LNCaP clone FGC (cell line): Measurements from ENCODE around the gene RGS1.

Experiments used
- DNase-seq: peaks from one replicate; pipeline ENCODE4 v3.0.0-alpha.2; 2011; ENCODE audit warnings: low read depth
- H3K4me3 ChIP-seq: 2 replicates; pipeline ENCODE4 v1.5.1; 2011; ENCODE audit warnings: mild to moderate bottlenecking, low read depth, low read length, control low read depth
- TF ChIP-seq, protein P1 (sequence below): IDR thresholded peaks from 2 replicates; pipeline ENCODE4 v1.5.1; 2012; ENCODE audit warnings: mild to moderate bottlenecking; ENCODE audit not compliant: control insufficient read depth, insufficient read depth; ENCODE audit errors: extremely low read depth

RGS1 gene

DNA sequence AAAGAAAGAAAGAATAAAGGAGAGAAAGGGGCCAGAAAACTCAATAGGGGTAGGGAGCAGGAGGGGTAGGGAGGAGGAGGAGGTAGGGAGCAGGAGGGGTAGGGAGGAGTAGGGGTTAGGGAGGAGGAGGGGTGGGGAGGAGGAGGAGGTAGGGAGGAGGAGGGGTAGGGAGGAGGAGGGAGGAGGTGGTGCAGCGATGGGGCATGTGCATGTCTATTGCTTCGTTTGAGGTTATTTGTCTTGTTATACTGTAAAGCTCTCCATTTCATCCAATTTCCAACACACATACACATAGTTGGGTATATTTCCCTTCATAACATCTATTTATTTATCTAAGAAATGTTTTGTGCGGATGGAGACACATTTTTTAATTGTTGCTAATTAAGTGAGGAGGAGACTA is 19.7 kb downstream of the RGS1 start:
- TF ChIP-seq, protein P1, sequence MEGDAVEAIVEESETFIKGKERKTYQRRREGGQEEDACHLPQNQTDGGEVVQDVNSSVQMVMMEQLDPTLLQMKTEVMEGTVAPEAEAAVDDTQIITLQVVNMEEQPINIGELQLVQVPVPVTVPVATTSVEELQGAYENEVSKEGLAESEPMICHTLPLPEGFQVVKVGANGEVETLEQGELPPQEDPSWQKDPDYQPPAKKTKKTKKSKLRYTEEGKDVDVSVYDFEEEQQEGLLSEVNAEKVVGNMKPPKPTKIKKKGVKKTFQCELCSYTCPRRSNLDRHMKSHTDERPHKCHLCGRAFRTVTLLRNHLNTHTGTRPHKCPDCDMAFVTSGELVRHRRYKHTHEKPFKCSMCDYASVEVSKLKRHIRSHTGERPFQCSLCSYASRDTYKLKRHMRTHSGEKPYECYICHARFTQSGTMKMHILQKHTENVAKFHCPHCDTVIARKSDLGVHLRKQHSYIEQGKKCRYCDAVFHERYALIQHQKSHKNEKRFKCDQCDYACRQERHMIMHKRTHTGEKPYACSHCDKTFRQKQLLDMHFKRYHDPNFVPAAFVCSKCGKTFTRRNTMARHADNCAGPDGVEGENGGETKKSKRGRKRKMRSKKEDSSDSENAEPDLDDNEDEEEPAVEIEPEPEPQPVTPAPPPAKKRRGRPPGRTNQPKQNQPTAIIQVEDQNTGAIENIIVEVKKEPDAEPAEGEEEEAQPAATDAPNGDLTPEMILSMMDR = no peak
- DNase-seq = no peak
- no peak overlapping the region for H3K4me3 ChIP-seq

DNA sequence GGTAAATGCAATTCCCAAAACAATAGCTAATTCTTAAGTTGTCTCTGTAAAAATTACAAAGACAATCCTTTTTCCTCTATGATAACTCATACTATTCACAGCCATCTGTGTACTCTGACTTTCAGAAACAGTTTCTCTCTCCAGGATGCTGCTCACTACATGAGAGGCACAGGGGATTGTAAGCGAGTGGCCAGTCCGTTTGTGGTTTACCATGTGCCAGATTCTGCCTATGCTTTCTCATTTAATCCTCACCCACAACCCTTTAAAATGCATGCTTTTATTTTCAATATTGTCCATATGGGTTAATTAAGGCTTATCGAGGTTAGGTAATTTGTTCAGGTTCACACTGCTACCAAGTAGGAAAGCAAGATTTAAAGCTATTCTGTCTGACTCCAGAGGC is 23.0 kb downstream of the RGS1 start:
- TF ChIP-seq, protein P1 = no peak
- DNase-seq = no peak
- no peak overlapping the region for H3K4me3 ChIP-seq

DNA sequence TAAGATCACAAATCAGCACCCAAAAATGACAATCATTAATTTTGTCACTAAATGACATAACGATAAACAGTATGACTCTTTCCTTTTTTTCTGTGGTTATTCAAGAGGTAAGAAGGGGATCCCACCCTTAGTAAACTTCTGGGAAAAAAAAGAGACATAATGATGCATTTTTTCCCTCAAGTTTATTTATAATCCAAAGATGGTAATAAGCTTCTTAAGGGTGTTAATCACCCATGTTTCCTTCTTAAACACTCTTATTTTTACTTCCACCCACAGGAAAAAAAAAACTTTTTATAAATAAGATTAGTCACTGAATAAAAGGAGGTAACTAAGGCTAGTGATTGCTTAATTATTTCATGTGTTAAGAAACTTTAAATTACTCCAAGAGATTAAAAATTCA is 24.7 kb downstream of the RGS1 start:
- H3K4me3 ChIP-seq = no peak overlapping the region
- no peak for DNase-seq
- TF ChIP-seq, protein P1 = no peak

DNA sequence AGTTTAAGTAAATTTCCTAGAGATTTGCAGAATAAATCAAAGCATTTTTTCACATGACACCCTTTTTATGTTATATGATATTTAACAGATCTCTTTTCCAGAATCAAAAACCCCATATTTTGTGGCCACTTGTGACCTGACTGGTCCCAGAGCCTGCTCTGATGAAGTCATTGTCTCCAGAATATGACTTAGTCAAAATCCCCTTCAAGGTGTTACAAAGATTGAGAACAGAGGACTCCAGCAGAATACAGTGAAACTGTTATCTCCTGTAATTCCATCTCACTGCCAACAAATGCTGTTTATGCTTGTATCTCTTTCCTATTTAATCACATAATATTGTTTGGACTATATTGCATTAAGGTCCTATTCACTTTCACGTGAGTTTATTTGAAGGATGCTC is 25.6 kb downstream of the RGS1 start:
- H3K4me3 ChIP-seq = no peak overlapping the region
- TF ChIP-seq, protein P1 = no peak
- DNase-seq = no peak

DNA sequence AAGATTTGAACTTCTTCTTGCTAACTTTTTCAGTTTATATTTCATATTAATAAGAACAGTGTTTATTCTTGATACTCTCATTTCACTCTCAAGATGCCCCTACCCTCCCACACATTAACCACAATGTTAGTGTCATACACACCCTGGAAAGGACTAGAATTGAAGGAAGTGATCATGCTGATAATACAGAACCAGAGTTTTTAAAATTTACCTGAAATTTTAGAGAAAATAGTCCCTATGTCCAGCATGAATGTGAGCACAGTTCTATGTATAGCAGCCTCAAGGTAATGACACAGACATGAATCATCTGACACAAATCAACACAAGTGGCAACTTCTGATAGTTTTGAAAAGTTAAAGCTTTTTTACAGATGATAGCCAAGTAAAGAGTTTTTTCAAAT is 26.0 kb downstream of the RGS1 start:
- TF ChIP-seq, protein P1 = no peak
- no peak overlapping the region for H3K4me3 ChIP-seq
- no peak for DNase-seq

DNA sequence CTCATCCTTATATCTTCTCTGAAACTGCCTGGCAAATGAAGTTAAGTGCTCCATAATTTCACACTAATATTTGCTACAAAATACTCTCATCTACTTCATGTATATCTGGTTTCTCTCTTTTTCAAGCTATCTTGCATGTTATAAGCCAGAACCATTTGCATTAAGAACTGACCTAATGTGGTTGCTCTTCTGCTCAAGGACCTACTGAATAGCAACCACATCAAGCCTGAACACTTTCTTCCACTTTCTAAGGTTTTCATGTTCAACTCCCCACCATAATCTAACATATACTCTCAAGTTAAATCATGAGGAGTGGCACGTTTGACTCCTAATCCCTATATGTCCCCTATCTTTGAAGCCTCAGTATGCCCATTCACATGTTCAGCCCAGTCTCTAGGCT is 27.2 kb downstream of the RGS1 start:
- TF ChIP-seq, protein P1 = no peak
- no peak overlapping the region for H3K4me3 ChIP-seq
- no peak for DNase-seq

DNA sequence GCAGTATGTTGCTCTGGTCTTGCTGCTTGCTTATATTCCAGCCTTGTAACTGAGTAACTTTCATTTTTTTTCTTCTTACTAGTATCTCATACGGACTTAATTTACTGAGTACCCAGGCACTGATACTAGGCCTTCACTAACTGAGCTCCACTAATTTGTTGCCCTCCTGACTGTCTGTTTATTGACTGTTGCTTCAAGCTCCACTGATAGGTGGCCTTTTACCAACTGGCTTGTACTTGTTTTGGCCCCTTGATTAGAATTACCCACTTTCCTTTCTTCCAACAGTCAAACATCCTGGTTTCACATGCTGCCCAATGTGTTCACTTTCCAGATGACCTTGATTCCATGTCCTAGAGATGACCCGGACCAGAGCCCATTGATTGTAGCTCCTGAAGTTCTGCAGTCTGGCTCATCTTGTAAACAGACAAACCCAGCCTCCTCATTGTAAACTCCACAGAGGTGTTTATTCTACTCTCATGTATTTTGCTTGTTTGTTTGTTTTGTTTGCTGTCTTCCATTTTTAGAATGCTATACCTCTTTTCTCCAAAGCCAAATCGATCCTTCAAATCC is 27.7 kb downstream of the RGS1 start:
- no peak for DNase-seq
- no peak overlapping the region for H3K4me3 ChIP-seq
- TF ChIP-seq, protein P1 = no peak
